ENCODE measurements around the gene FAM114A2.

FAM114A2 gene

GRCh38 chr5:153998768-153999167 is 39.9 kb downstream of the FAM114A2 start:
- no peaks in the 10 kb centered on the region for H3K4me1 ChIP-seq
- DNase-seq: no peak
- H3K9me3 ChIP-seq: no peaks in the 10 kb centered on the region
- H3K27ac ChIP-seq: no peak overlapping the region
- peaks cover 34 to 54% (median 46%) of the 10 kb centered on the region in 3 donors for H3K36me3 ChIP-seq
- H3K27me3 ChIP-seq: no peaks in the 10 kb centered on the region
- intact Hi-C loops (cut with DNase I; ENCODE audit: low total_unique reads): no loop called here
- H3K4me3 ChIP-seq: no peak overlapping the region
- TF ChIP-seq CTCF (IDR thresholded peaks at IDR 0.05): no peak

DNA sequence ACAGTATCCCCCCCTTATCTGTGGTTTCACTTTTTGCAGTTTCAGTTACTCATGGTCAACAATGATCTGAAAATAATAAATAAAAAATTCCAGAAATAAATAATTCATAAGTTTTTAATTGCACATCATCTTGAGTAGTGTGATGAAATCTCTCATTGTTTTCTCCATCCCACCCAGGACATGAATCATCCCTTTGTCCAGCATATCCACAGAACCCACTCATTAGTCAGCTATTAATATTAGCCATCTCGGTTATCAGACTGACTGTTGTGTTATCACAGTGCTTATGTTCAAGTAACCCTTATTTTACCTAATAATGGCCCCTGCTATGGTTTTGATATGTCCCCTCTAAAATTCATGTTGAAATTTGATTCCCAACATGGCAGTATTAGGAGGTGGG is 40.7 kb downstream of the FAM114A2 start:
- intact Hi-C loops (cut with DNase I; ENCODE audit: low total_unique reads): no loop called here
- Histone ChIP-seq H3K9me3 (no peaks in the 10 kb centered on the region), H3K27me3 (no peaks in the 10 kb centered on the region), H3K36me3 (peaks cover 34 to 58% (median 49%) of the 10 kb centered on the region in 3 donors), H3K27ac (no peak overlapping the region), H3K4me3 (no peak overlapping the region), H3K4me1 (no peaks in the 10 kb centered on the region)
- no peak for DNase-seq
- no peak for TF ChIP-seq CTCF (IDR thresholded peaks at IDR 0.05)

DNA sequence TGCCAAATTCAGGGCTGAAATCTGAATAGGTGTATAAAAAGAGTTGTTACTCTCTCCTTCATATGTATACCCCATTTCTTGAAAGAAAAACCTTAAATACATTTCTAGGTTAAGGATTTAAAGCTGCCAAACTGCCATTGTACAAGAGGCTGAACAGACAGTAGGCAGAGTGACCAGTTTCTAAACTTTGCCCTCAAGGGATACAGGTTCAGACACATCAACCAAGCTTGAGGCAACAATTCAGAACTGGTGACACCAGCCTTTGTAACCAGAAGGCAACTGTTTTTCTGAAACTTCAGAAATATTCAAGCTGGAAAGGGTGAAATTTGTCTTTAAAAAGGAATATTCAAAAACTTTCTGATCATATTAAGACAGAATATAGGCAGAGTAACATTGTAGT is 47.5 kb downstream of the FAM114A2 start:
- intact Hi-C loops (cut with DNase I; ENCODE audit: low total_unique reads): no loop called here
- H3K27ac ChIP-seq: no peak overlapping the region
- H3K27me3 ChIP-seq: no peaks in the 10 kb centered on the region
- peaks cover 12 to 27% (median 17%) of the 10 kb centered on the region in 3 donors for H3K36me3 ChIP-seq
- no peak overlapping the region for H3K4me3 ChIP-seq
- TF ChIP-seq CTCF (IDR thresholded peaks at IDR 0.05): no peak
- no peak for DNase-seq
- H3K4me1 ChIP-seq: no peaks in the 10 kb centered on the region
- H3K9me3 ChIP-seq: no peaks in the 10 kb centered on the region

- H3K9me3 ChIP-seq: no peaks in the 10 kb centered on the region
- no peaks in the 10 kb centered on the region for H3K4me1 ChIP-seq
- intact Hi-C loops (cut with DNase I; ENCODE audit: low total_unique reads): no loop called here
Observed at GRCh38 chr5:153988510-153988909, 50.2 kb downstream of the FAM114A2 start.

DNA sequence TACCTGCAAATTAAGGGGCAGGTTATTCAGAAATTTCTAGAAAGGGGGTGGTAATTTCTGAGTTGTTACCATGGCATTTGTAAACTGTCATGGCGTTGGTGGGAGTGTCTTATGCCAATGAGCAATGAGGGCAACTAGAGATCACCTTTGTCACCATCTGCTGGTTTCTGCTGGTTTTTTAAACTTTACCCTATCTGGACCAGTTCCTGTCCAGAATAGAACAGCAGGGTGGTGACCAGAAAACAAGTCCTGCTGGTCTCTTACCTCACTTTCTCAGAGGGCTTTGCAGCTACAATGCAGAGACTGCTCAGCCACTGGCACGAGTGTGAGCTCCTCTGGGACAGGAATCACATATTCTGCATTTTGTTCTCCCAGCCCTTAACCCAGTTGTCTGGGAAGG is 51.4 kb downstream of the FAM114A2 start:
- H3K27ac ChIP-seq: no peak overlapping the region
- H3K9me3 ChIP-seq: no peaks in the 10 kb centered on the region
- H3K36me3 ChIP-seq: peaks cover 4 to 6% (median 5%) of the 10 kb centered on the region in 3 donors
- H3K4me3 ChIP-seq: no peak overlapping the region
- DNase-seq: no peak
- intact Hi-C loops (cut with DNase I; ENCODE audit: low total_unique reads): no loop called here
- H3K4me1 ChIP-seq: no peaks in the 10 kb centered on the region
- no peaks in the 10 kb centered on the region for H3K27me3 ChIP-seq
- TF ChIP-seq CTCF (IDR thresholded peaks at IDR 0.05): no peak

More at GRCh38 chr5:153988510-153988909, 50.2 kb downstream of the FAM114A2 start:
- H3K27ac ChIP-seq: no peak overlapping the region
- no peak for DNase-seq
- TF ChIP-seq CTCF (IDR thresholded peaks at IDR 0.05): no peak
- H3K36me3 ChIP-seq: peaks cover 12 to 17% (median 13%) of the 10 kb centered on the region in 3 donors
- no peak overlapping the region for H3K4me3 ChIP-seq
- H3K27me3 ChIP-seq: no peaks in the 10 kb centered on the region

DNA sequence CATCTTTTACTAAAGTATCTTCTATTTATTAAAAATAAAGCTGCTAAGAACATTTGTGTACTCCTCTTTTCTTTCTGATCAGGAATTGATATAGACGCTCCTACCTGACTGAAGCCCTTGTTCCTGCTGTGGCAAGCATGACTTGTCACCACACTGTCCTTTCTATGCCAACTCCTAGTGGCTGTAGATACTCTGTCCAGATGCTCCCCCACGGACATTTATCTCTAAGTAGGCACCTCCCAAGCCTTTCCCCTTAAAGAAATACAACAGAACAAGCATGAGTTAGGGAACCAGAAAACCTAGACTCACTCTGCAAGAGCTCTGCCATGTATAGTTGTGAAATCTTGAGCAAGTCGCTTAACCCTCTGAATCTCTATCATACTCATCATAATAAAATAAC is 53.2 kb downstream of the FAM114A2 start:
- H3K27ac ChIP-seq: no peak overlapping the region

More for the DNA sequence above, 53.2 kb downstream of the FAM114A2 start:
- H3K27me3 ChIP-seq: no peaks in the 10 kb centered on the region
- no peak for DNase-seq
- H3K36me3 ChIP-seq: no peaks in the 10 kb centered on the region
- H3K9me3 ChIP-seq: no peaks in the 10 kb centered on the region
- intact Hi-C loops (cut with DNase I; ENCODE audit: low total_unique reads): no loop called here
- H3K4me3 ChIP-seq: no peak overlapping the region
- no peaks in the 10 kb centered on the region for H3K4me1 ChIP-seq
- no peak for TF ChIP-seq CTCF (IDR thresholded peaks at IDR 0.05)
